Measurements from ENCODE around the gene MGA. TPM values are rescaled to one million over a fixed set of nuclear protein-coding genes. Genes with fewer than 3 reads are reported as not detected.
A peak's percentile ranks its signal among the peaks of the same experiment; 100 is the strongest.

Gene MGA
- total and polyA plus RNA-seq, 2 of the 8 experiments (the other 6 are each of a cell fraction or from before 2014, with no cell fraction given): 7.6 to 53.2 TPM

DNA sequence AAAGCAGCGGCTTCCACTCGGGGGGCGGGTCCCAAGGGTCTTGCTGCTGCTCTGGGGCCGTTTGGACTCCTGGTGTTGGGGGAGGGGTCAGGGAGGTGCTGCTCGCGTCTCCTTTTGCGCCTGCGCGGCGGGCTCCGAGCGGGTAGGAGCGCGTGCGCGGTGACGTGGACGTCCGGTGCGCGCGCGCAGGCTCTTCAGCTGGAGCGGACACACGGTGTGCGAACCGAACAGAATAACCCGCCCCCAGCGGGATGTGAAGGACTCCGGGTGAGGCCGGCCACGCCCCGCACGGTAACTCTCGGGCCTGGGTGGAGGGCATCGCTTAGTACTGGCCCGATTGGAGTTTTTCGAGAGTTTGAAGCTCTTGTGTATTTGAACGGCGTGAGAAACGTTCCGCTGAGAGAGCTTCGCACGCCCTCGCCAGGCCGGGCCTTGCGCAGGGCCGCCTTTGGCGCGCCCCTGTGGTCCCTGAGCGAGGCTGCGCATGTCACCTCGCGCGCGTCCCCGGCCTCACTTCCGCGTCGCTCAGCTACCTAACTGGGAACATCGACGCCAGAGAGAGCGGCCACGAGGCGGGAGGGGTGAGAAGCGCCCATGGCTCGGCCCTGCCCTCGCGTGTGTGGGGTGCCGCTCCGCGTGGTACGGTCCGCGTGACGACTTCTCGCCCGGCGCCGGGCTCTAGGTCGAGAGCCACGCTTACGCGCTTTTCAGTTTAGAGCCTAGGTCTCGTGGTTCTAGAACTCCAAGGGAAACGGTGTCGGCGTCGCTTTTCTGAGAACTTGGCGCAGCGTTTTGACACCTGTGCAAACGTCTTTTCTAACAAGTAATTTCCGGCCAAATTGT, at the start of gene MGA (continued):
- TF ChIP-seq, protein P1, sequence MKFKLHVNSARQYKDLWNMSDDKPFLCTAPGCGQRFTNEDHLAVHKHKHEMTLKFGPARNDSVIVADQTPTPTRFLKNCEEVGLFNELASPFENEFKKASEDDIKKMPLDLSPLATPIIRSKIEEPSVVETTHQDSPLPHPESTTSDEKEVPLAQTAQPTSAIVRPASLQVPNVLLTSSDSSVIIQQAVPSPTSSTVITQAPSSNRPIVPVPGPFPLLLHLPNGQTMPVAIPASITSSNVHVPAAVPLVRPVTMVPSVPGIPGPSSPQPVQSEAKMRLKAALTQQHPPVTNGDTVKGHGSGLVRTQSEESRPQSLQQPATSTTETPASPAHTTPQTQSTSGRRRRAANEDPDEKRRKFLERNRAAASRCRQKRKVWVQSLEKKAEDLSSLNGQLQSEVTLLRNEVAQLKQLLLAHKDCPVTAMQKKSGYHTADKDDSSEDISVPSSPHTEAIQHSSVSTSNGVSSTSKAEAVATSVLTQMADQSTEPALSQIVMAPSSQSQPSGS (IDR thresholded peaks at IDR 0.05; ENCODE audit: low read length): no peak
- no peak for TF ChIP-seq TCF12 (IDR thresholded peaks at IDR 0.05; ENCODE audit: low read depth, low read length)
- TF ChIP-seq EZH2 (IDR thresholded peaks at IDR 0.05; ENCODE audit: low read depth, low read length, severe bottlenecking): no peak
- peak; percentile 81 for TF ChIP-seq NRF1 (IDR thresholded peaks at IDR 0.05; ENCODE audit: low read depth, low read length)
- no peak for TF ChIP-seq SIX5 (IDR thresholded peaks at IDR 0.05; ENCODE audit: low read depth, low read length)
- TF ChIP-seq POLR2AphosphoS5 (IDR thresholded peaks at IDR 0.05; ENCODE audit: low read depth, low read length): peak; percentile 51
- peak; percentile 51 for TF ChIP-seq RNF2 (IDR thresholded peaks at IDR 0.05; ENCODE audit: borderline replicate concordance, low read depth, low read length, missing control alignments, poor library complexity, severe bottlenecking)
- no peak for TF ChIP-seq HDAC6 (IDR thresholded peaks at IDR 0.05; ENCODE audit: low read depth, low read length)
- TF ChIP-seq POLR2A (IDR thresholded peaks at IDR 0.05; ENCODE audit: control extremely low read depth in 1 of 2, low read depth in 2 of 2, low read length in 2 of 2): 0 out of 3 replicates have a peak, but pooled peaks of 1 of the 2 experiments have one; percentile 65
- no peak; a peak in 1 of 4 replicates for TF ChIP-seq HDAC2 (IDR thresholded peaks at IDR 0.05; ENCODE audit: borderline replicate concordance in 1 of 2, low read depth in 2 of 2, low read length in 2 of 2)
- TF ChIP-seq TBP (IDR thresholded peaks at IDR 0.05; ENCODE audit: low read depth, low read length): no peak
- TF ChIP-seq, protein P2, sequence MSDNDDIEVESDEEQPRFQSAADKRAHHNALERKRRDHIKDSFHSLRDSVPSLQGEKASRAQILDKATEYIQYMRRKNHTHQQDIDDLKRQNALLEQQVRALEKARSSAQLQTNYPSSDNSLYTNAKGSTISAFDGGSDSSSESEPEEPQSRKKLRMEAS (IDR thresholded peaks at IDR 0.05): peak; percentile 95
- TF ChIP-seq SUZ12 (IDR thresholded peaks at IDR 0.05; ENCODE audit: low read length): no peak
- TF ChIP-seq CHD1 (IDR thresholded peaks at IDR 0.05; ENCODE audit: low read depth, low read length): no peak
- TF ChIP-seq NANOG (IDR thresholded peaks at IDR 0.05; ENCODE audit: insufficient read depth, low read depth, low read length, poor library complexity, severe bottlenecking): peak; percentile 3
- TF ChIP-seq BRCA1 (IDR thresholded peaks at IDR 0.05; ENCODE audit: low read depth, low read length): no peak
- TF ChIP-seq, protein P3, sequence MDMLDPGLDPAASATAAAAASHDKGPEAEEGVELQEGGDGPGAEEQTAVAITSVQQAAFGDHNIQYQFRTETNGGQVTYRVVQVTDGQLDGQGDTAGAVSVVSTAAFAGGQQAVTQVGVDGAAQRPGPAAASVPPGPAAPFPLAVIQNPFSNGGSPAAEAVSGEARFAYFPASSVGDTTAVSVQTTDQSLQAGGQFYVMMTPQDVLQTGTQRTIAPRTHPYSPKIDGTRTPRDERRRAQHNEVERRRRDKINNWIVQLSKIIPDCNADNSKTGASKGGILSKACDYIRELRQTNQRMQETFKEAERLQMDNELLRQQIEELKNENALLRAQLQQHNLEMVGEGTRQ (IDR thresholded peaks at IDR 0.05; ENCODE audit: low read length): peak; percentile 15; the same call in 1 of the 2 replicates
- no peak for TF ChIP-seq POU5F1 (IDR thresholded peaks at IDR 0.05; ENCODE audit: low read depth, low read length)
- TF ChIP-seq SP2 (IDR thresholded peaks at IDR 0.05; ENCODE audit: low read length): no peak
- no peak for TF ChIP-seq TAF7 (optimal IDR thresholded peaks at IDR 0.05; ENCODE audit: borderline replicate concordance, low read depth, low read length)
- peak; percentile 63 for TF ChIP-seq TAF1 (IDR thresholded peaks at IDR 0.05; ENCODE audit: low read depth, low read length)

Data from H1 (cell line).